Vagina (tissue), 2 donors: ENCODE measurements around the gene SCLT1.

Experiments
- POLR2A ChIP-seq, 2 donors: fragments of 450-650 bp; IDR thresholded peaks; one replicate each; pipeline ENCODE4 v1.6.1; 2017; ENCODE audit warnings: antibody characterized with exemption in 2 of 2, mild to moderate bottlenecking in 2 of 2, moderate library complexity in 2 of 2
- TF ChIP-seq, protein P1 (sequence below), 3 experiments: fragments of 450-650 bp in 2 of 3; fragments of 200-600 bp in 1 of 3; sonication (generic) in 1 of 3; IDR thresholded peaks; one replicate each; pipeline ENCODE4 v1.5.1; 2017 to 2019; ENCODE audit warnings: antibody characterized with exemption in 3 of 3, mild to moderate bottlenecking in 2 of 3, moderate library complexity in 2 of 3

- TF ChIP-seq, protein P1, sequence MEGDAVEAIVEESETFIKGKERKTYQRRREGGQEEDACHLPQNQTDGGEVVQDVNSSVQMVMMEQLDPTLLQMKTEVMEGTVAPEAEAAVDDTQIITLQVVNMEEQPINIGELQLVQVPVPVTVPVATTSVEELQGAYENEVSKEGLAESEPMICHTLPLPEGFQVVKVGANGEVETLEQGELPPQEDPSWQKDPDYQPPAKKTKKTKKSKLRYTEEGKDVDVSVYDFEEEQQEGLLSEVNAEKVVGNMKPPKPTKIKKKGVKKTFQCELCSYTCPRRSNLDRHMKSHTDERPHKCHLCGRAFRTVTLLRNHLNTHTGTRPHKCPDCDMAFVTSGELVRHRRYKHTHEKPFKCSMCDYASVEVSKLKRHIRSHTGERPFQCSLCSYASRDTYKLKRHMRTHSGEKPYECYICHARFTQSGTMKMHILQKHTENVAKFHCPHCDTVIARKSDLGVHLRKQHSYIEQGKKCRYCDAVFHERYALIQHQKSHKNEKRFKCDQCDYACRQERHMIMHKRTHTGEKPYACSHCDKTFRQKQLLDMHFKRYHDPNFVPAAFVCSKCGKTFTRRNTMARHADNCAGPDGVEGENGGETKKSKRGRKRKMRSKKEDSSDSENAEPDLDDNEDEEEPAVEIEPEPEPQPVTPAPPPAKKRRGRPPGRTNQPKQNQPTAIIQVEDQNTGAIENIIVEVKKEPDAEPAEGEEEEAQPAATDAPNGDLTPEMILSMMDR (IDR thresholded peaks at IDR 0.05) = no peak
- TF ChIP-seq POLR2A (IDR thresholded peaks at IDR 0.05) = no peak
Observed at GRCh38 chr4:129008096-129008495, 85.2 kb downstream of the SCLT1 start.
